Stomach (tissue), 9 donors: ENCODE results near the gene SYTL1. TPM values are rescaled to one million over a fixed set of nuclear protein-coding genes. Genes with fewer than 3 reads are reported as not detected.

Source experiments
- DNase-seq, 2 donors: peaks; one replicate each; pipeline versions ENCODE4 v3.0.0 to v3.0.0-alpha.2; 2013 to 2019
- H3K27ac ChIP-seq, 5 donors: fragments of 200-600 bp in 4 of 5; sonication (generic) in 4 of 5; one replicate each; pipeline ENCODE4 v1.5.1; 2013 to 2019; ENCODE audit warnings: mild to moderate bottlenecking in 1 of 5, moderate library complexity in 1 of 5
- H3K27me3 ChIP-seq, 3 donors: fragments of 200-600 bp; sonication (generic); one replicate each; pipeline ENCODE4 v1.5.1; 2017 to 2019; ENCODE audit warnings: mixed run types in 1 of 3
- H3K36me3 ChIP-seq, 4 donors: fragments of 200-600 bp; sonication (generic); 1 replicate in 3 of 4; 2 replicates in 1 of 4; pipeline ENCODE4 v1.5.1; 2016 to 2019
- H3K4me1 ChIP-seq, 4 donors: fragments of 200-600 bp; sonication (generic); one replicate each; pipeline ENCODE4 v1.5.1; 2016 to 2019
- H3K4me3 ChIP-seq, 4 donors: fragments of 200-600 bp; sonication (generic) in 3 of 4; one replicate each; pipeline ENCODE4 v1.5.1; 2016 to 2019; ENCODE audit warnings: mild to moderate bottlenecking in 1 of 4
- H3K9me3 ChIP-seq, 4 donors: fragments of 200-600 bp; sonication (generic); one replicate each; pipeline ENCODE4 v1.5.1; 2016 to 2019
- EP300 ChIP-seq: sonication (generic); formaldehyde crosslinking; IDR thresholded peaks from one replicate; pipeline ENCODE4 v1.6.1; 2017; ENCODE audit warnings: antibody characterized with exemption
- POLR2A ChIP-seq, 4 donors: fragments of 450-650 bp; IDR thresholded peaks; one replicate each; pipeline ENCODE4 v1.6.1; 2016; ENCODE audit warnings: antibody characterized with exemption in 4 of 4, control low read depth in 2 of 4, mild to moderate bottlenecking in 1 of 4, moderate library complexity in 1 of 4
- POLR2AphosphoS5 ChIP-seq, 3 donors: sonication (generic); formaldehyde crosslinking; IDR thresholded peaks; one replicate each; pipeline ENCODE4 v1.6.1; 2016; ENCODE audit warnings: antibody characterized with exemption in 3 of 3
- WGBS, 5 donors: extraction: QIAGEN DNeasy Blood & Tissue Kit in 3 of 5; methylation state at CpG; one replicate each; pipeline versions ENCODE4 v1.1.5 to v1.1.7; 2013 to 2018; 5-methylcytosine and 5-hydroxymethylcytosine counted together
- intact Hi-C: fragments of 100-400 bp; cut with DNase I; formaldehyde crosslinking; loops from one replicate; pipeline ENCODE4 v1.15.1; 2023; ENCODE audit warnings: low total_unique reads
- polyA plus RNA-seq, 3 donors: library from polyadenylated mRNA; stranded (reverse); fragments of 200-250 nt; gene quantifications; one replicate each; pipeline ENCODE4 v1.2.3, GENCODE V29; 2013
- total RNA-seq, 5 donors: library from RNA; depleted of rRNA; stranded (reverse); fragments of >200 nt; gene quantifications; one replicate each; pipeline versions ENCODE4 v1.1.0 to v1.2.3, GENCODE V29; 2014 to 2016
- TF ChIP-seq, protein P1 (sequence below), 7 experiments: fragments of 450-650 bp in 4 of 7; fragments of 200-600 bp in 3 of 7; sonication (generic) in 3 of 7; IDR thresholded peaks; one replicate each; pipeline ENCODE4 v1.5.1; 2016 to 2019; ENCODE audit warnings: antibody characterized with exemption in 7 of 7, control low read depth in 2 of 7, mild to moderate bottlenecking in 1 of 7
- donor health status: healthy with polysubstance abuse.
- donor health status: Bipolar disorder and iron deficiency.
- donor health status: healthy.

SYTL1 gene
- total and polyA plus RNA-seq, 8 donors: 15.6 to 222 (median 58.2) TPM

DNA sequence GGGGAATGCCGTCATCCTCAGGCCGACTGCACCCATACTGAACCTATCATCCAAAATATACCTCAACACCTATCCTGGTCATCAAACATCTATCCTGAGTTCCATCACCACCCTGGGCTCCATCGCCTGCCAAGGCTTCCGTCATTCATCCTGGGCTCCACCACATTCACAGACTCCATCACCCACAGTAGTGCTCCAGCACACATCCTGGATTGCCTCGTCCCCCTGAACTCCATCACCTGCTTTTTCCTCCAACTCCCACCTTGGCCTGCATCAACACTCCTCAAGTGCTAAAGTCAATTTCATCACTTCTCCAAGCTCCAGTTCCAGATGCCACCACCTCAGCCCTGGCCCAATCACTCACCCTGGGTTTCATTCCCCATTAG is 17.1 kb downstream of the SYTL1 start:
- Histone ChIP-seq H3K9me3 (no peaks in the 10 kb centered on the region), H3K4me3 (no peak overlapping the region), H3K27me3 (no peaks in the 10 kb centered on the region), H3K27ac (no peak overlapping the region), H3K36me3 (peaks cover 58 to 96% (median 92%) of the 10 kb centered on the region in 4 donors), H3K4me1 (peaks cover 17 to 43% (median 29%) of the 10 kb centered on the region in 4 donors)
- TF ChIP-seq EP300: no peak
- no peak for TF ChIP-seq POLR2AphosphoS5 (IDR thresholded peaks at IDR 0.05)
- TF ChIP-seq POLR2A (IDR thresholded peaks at IDR 0.05): no peak
- TF ChIP-seq, protein P1, sequence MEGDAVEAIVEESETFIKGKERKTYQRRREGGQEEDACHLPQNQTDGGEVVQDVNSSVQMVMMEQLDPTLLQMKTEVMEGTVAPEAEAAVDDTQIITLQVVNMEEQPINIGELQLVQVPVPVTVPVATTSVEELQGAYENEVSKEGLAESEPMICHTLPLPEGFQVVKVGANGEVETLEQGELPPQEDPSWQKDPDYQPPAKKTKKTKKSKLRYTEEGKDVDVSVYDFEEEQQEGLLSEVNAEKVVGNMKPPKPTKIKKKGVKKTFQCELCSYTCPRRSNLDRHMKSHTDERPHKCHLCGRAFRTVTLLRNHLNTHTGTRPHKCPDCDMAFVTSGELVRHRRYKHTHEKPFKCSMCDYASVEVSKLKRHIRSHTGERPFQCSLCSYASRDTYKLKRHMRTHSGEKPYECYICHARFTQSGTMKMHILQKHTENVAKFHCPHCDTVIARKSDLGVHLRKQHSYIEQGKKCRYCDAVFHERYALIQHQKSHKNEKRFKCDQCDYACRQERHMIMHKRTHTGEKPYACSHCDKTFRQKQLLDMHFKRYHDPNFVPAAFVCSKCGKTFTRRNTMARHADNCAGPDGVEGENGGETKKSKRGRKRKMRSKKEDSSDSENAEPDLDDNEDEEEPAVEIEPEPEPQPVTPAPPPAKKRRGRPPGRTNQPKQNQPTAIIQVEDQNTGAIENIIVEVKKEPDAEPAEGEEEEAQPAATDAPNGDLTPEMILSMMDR (IDR thresholded peaks at IDR 0.05): no peak
- intact Hi-C loops: loop anchor here (5.0 kb wide), 1 partner anchor 33 kb away; the partner anchor contains the start of gene GPR3
- WGBS, 5 donors: 93 to 99% (median 96%) methylated on average over 5 of the region's 5 CpGs
- DNase-seq: no peak

DNA sequence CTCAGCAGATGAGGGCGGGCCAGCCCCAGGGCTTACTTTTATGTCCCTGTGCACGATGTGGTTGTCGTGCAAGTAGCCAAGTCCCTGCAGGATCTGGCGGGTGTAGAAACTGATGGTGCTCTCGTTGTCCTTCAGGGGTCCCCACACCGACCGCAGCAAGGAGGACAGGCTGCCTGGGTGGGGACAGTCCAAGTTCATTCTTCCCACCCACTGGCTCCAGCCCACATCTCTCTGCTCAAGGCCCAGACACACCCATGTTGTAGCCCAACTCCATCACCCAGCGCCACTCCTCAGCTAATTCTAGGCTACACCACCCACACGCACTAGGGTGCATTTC is 18.0 kb downstream of the SYTL1 start:
- DNase-seq: no peak
- Histone ChIP-seq H3K27ac (no peak overlapping the region), H3K27me3 (no peaks in the 10 kb centered on the region), H3K4me1 (peaks cover 26 to 52% (median 35%) of the 10 kb centered on the region in 4 donors), H3K9me3 (no peaks in the 10 kb centered on the region), H3K4me3 (peak overlapping the region in 1 of 4 donors; percentile 44), H3K36me3 (peaks cover 61 to 95% (median 88%) of the 10 kb centered on the region in 4 donors)
- 59 to 70% (median 67%) methylated on average over 8 to 9 of the region's 9 CpGs for WGBS, 5 donors
- TF ChIP-seq, protein P1 (IDR thresholded peaks at IDR 0.05): no peak
- TF ChIP-seq POLR2A (IDR thresholded peaks at IDR 0.05) (no peak), POLR2AphosphoS5 (IDR thresholded peaks at IDR 0.05) (no peak), EP300 (no peak)
- intact Hi-C loops: loop anchor here (5.0 kb wide), 1 partner anchor 33 kb away; the partner anchor contains the start of gene GPR3

DNA sequence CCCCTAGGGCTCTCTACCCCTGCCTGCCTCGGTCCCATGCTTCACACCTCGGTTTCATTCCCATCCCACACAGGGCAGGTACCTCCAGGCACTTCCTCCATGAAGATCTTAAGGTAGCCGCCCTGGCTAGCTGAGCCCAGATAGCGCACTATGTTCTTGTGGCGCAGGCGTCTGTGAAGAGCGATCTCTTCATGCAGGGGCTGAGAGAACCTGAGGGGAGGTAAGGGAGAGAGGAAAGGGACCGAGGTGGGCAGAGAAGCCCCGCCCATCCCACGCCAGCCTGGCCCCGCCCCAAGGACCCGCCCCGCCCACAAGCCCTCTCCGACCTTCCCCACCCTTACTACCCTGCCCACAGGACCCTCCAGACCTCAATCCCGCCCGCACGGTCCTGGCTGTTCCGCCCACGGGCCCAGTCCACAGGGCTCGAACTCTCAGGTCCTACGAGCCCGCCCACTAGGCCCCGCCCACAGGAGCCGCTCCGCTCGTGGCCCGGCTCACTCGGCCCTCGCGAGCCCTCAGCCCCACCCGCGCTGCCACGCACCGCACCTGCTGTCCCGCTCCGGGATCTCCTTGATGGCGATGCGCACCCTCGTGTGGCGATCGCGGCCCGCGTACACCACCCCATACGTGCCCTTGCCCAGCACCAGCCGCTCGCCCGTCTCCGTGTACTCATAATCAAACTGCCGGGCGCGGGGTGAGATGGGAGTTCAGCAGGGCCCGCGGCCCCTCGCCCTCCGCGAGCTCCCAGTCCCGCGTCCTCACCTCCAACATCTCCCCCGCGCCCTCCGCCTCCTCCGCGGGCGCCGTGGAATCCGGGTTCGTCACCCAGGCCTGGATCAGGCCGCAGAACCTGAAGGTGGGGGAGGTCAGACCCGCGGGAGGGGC is 18.6 kb downstream of the SYTL1 start:
- H3K27ac ChIP-seq: no peak overlapping the region
- intact Hi-C loops: no loop called here
- peak in 1 of 2 donors; percentile 69 for DNase-seq
- no peaks in the 10 kb centered on the region for H3K27me3 ChIP-seq
- 36 to 42% (median 40%) methylated on average over 62 to 71 of the region's 71 CpGs for WGBS, 5 donors
- no peaks in the 10 kb centered on the region for H3K9me3 ChIP-seq
- H3K4me3 ChIP-seq: peak overlapping the region; percentile 26 to 44 (median 38)
- H3K4me1 ChIP-seq: peaks cover 32 to 58% (median 41%) of the 10 kb centered on the region in 4 donors
- peaks cover 56 to 89% (median 82%) of the 10 kb centered on the region in 4 donors for H3K36me3 ChIP-seq
- TF ChIP-seq, protein P1 (IDR thresholded peaks at IDR 0.05): no peak
- TF ChIP-seq POLR2A (IDR thresholded peaks at IDR 0.05): no peak
- no peak for TF ChIP-seq POLR2AphosphoS5 (IDR thresholded peaks at IDR 0.05)
- no peak for TF ChIP-seq EP300

DNA sequence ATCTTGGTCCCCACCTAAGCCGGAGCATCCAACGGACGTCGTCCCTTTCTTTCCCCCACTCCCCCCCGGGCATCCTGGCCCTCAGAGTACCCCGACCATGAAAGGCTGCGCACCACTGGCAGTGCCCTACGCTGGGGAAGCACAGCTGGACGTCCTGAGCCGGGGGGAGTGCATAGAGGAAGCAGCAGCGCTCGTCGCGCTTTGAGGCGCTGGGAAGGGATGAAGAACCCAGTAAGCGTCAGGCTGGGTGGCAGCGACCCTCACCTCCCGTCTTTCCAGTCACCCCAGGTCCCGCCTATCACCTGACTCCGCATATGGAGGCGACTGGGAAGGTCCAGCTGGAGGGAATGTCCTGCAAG is 19.2 kb downstream of the SYTL1 start:
- DNase-seq: no peak
- intact Hi-C loops: no loop called here
- TF ChIP-seq EP300: no peak
- TF ChIP-seq, protein P1 (IDR thresholded peaks at IDR 0.05): no peak
- no peak for TF ChIP-seq POLR2A (IDR thresholded peaks at IDR 0.05)
- TF ChIP-seq POLR2AphosphoS5 (IDR thresholded peaks at IDR 0.05): no peak
- peaks cover 33 to 62% (median 43%) of the 10 kb centered on the region in 4 donors for H3K4me1 ChIP-seq
- H3K27me3 ChIP-seq: no peaks in the 10 kb centered on the region
- no peak overlapping the region for H3K27ac ChIP-seq
- WGBS, 5 donors: 82 to 89% (median 87%) methylated on average over 21 of the region's 21 CpGs
- no peaks in the 10 kb centered on the region for H3K9me3 ChIP-seq
- H3K4me3 ChIP-seq: peak overlapping the region in 3 of 4 donors; percentile 34 to 44 (median 41)
- peaks cover 50 to 83% (median 76%) of the 10 kb centered on the region in 4 donors for H3K36me3 ChIP-seq
